Activated CD4-positive, alpha-beta T cell treated with anti-CD3 and anti-CD28 coated beads, Interleukin-2, Interleukin-4, amounts not matched to agents 100 ng/mL and 50 ng/mL, durations not matched to agents 16 hours and 8 hours (primary cell): Measurements from ENCODE around the gene RECQL5.
"Not testable (repeated sequence)": the region's sequence is repeated elsewhere in the genome, so short reads cannot be mapped to it uniquely, and the experiment has no call there.

Experiments
- DNase-seq: peaks from one replicate; pipeline ENCODE4 v3.0.0-alpha.2; 2020; ENCODE audit warnings: low spot score

Gene RECQL5

GRCh38 chr17:75591722-75592302 is 75.1 kb downstream of the RECQL5 start:
- no peak for DNase-seq

- no peak for DNase-seq
Measured at GRCh38 chr17:75590849-75591721, 75.9 kb downstream of the RECQL5 start.

DNA sequence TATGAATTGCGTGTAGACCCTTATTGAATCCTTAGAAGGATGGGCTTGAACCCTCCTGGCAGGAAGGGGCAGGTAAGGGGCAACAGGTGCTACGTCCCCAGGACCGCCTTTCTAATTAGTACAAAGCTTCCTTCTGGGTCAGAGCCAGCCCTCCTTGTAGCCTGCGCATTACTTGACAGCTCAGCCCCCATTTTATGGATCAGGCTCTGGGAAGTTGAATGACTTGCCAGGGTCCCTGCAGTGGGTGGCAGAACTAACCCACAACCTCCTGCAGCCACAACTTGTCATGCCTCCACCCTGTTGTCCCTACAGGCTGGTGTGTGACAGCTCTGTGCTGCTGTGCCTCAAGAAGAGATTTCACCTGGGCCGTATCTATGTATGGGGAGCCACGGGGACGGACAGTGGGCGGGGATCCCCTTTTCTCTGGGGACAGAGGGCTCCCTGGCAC is 76.6 kb downstream of the RECQL5 start:
- DNase-seq: no peak

DNA sequence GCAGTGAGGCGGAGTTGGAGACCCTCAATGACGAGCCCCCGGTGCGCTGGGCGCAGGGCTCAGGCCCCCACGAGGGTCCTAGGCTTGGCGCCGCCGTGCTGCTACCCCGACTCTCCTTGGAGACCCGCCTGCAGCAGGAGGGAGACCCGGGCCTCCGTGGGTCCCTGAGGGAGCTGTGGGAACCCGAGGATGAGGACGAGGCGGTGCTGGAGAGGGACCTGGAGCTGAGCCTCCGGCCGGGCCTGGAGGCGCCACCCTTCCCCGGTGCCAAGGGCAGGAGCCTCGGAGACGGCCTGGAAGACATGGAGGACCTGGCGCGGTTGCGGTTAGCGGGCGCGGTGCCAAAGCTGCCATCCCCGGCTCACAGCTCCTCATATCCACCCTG is 77.0 kb downstream of the RECQL5 start:
- no peak for DNase-seq

DNA sequence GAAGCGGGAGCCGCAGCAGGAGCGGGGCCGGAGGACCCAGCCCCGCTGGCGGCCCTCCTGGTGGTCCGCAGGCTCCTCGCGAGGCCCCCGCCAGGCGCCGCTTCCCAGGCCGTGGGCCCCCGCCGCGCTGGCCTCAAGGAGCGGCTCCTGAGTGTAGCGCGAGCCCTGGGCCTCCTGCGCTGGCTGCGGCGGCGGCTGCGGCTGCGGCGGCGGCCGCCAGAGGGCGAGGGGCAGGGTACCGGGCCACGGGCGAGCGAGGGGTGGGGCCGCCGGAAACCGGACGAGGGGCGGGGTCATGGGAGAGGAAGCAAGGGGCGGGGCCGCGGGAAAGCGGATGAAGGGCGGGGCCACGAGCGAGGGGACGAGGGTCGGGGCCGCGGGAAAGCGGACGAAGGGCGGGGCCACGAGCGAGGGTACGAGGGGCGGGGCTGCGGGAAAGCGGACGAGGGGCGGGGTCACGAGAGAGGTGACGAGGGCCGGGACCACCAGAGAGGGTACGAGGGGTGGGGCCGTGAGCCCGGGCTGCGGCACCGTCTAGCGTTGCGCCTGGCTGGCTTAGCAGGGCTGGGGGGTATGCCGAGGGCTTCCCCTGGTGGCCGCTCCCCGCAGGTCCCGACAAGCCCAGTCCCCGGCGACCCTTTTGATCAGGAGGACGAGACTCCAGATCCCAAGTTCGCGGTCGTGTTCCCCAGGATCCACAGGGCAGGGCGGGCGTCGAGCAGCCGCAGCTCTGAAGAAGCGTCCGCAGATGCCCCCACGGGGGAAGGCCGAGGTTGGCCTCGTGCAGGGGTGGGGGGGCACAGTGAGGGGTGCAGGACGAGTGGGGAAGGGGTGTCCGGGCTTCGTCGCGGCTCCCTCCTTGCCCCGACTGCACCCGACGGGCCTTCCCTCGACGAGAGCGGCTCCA is 77.7 kb downstream of the RECQL5 start:
- DNase-seq: peak; percentile 93

- DNase-seq: no peak
Measured at GRCh38 chr17:75588596-75589011, 78.3 kb downstream of the RECQL5 start.

- DNase-seq: peak; percentile 53
Measured at GRCh38 chr17:75587675-75588595, 79.0 kb downstream of the RECQL5 start, which contains the start of gene MYO15B. MYO15B (plus strand) TSS chr17:75587800; CDS start chr17:75588058, 258 bp downstream.

GRCh38 chr17:75584849-75585175 is 82.1 kb downstream of the RECQL5 start:
- DNase-seq: no peak

DNA sequence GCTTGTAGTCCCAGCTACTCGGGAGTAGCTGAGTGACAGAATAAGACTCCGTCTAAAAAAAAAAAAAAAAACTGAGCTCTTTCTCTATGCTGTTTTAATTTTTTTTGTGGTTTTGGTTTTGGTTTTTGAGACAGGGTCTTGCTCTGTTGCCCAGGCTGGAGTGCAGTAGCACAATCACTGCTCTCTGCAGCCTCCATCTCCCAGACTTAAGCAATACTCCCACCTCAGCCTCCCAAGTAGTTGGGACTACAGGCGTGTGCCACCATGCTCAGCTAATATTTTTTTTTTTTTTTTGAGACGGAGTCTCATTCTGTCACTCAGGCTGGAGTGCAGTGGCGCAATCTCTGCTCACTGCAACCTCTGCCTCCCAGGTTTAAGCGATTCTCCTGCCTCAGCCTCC is 83.8 kb downstream of the RECQL5 start:
- DNase-seq: not testable (repeated sequence)

DNA sequence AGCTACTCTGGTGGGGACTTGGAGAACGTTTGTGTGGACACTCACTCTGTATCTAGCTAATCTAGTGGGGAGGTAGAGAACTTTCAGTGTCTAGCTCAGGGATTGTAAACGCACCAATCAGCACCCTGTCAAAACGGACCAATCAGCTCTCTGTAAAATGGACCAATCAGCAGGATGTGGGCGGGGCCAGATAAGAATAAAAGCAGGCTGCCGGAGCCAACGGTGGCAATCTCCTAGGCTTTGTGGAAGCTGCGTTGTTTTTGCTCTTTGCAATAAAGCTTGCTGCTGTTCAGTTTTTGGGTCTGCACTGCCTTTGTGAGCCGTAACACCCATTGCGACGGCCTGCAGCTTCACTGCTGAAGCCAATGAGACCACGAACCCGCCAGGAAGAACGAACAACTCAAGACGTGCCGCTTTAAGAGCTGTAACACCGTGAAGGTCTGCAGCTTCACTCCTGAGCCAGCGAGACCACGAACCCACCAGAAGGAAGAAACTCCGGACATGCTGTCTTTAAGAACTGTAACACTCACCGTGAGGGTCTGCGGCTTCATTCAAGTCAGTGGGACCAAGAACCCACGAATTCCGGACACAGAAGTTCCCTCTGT is 85.7 kb downstream of the RECQL5 start:
- DNase-seq: peak; percentile 17
